GM21723 (cell line): ENCODE data around the gene MAGT1.
"Not testable (repeated sequence)": the region's sequence is repeated elsewhere in the genome, so short reads cannot be mapped to it uniquely, and the experiment has no call there.

Source experiments
- ATAC-seq: cut with Tn5 transposase; IDR thresholded peaks from one replicate; pipeline ENCODE4 v1.9.1; 2021; ENCODE audit warnings: mild to moderate bottlenecking, moderate library complexity; ENCODE audit not compliant: unreplicated experiment

The MAGT1 gene

GRCh38 chrX:77875372-77875771, 19.9 kb downstream of the MAGT1 start:
- no peak for ATAC-seq

GRCh38 chrX:77831544-77831943, 63.7 kb downstream of the MAGT1 start:
- ATAC-seq = not testable (repeated sequence)

GRCh38 chrX:77821989-77822388, 73.2 kb downstream of the MAGT1 start:
- not testable (repeated sequence) for ATAC-seq

GRCh38 chrX:77820091-77820727, 75.0 kb downstream of the MAGT1 start:
- no peak for ATAC-seq

GRCh38 chrX:77814210-77814609, 81.0 kb downstream of the MAGT1 start:
- no peak for ATAC-seq

GRCh38 chrX:77802201-77802600, 93.0 kb downstream of the MAGT1 start:
- no peak for ATAC-seq

GRCh38 chrX:77795124-77795523, 100.1 kb downstream of the MAGT1 start:
- ATAC-seq = no peak

GRCh38 chrX:77793946-77794345, 101.3 kb downstream of the MAGT1 start:
- no peak for ATAC-seq

- no peak for ATAC-seq
These were observed 107.2 kb downstream of the MAGT1 start for GRCh38 chrX:77788050-77788449.

- peak; percentile 3 for ATAC-seq
These were observed 108.9 kb downstream of the MAGT1 start for GRCh38 chrX:77786365-77786680.

- peak; percentile 94 for ATAC-seq
These were observed 109.5 kb downstream of the MAGT1 start, which contains the start of gene ATRX for GRCh38 chrX:77785486-77786364. ATRX (minus strand) TSS chrX:77786216; CDS start chrX:77786001, 215 bp downstream.

- no peak for ATAC-seq
These were observed 115.5 kb downstream of the MAGT1 start for GRCh38 chrX:77779695-77780094.

- no peak for ATAC-seq
These were observed 118.6 kb downstream of the MAGT1 start for GRCh38 chrX:77776659-77777058.
